A673 (cell line): Measurements from ENCODE around the gene PRKAG2. TPM values are rescaled to one million over a fixed set of nuclear protein-coding genes. Genes with fewer than 3 reads are reported as not detected.

Experiments used
- BruUV-seq: library from RNA; stranded (reverse); fragments of 400-500 nt; replicated peaks from 2 replicates; lab custom pipeline; 2021; lab: Mats Ljungman, UMichigan
- CTCF ChIA-PET: fragments of 300-600 bp; sonication (Branson Sonifier 250); formaldehyde crosslinking; loops from one replicate; lab custom pipeline; 2022; ENCODE audit warnings: antibody characterized with exemption; lab: Charles Lee
- POLR2A ChIA-PET: fragments of 300-600 bp; sonication (Branson Sonifier 250); formaldehyde crosslinking; loops from one replicate; lab custom pipeline; 2022; ENCODE audit warnings: antibody characterized with exemption; ENCODE audit not compliant: low non-redundant PET; lab: Charles Lee
- DNase-seq: peaks from one replicate; pipeline ENCODE4 v3.0.0-alpha.2; 2015; ENCODE audit warnings: low spot score
- H3K27ac ChIP-seq: fragments of 200-600 bp; sonication (generic); 2 replicates; pipeline ENCODE4 v1.5.1; 2016; ENCODE audit warnings: mixed run types, low read depth, mild to moderate bottlenecking, mixed read lengths, antibody characterized with exemption, low read length; ENCODE audit not compliant: poor library complexity, severe bottlenecking
- H3K27me3 ChIP-seq: fragments of 200-600 bp; sonication (generic); replicated peaks from 2 replicates; pipeline ENCODE4 v1.6.1; 2017; ENCODE audit warnings: mixed run types, low read depth, mild to moderate bottlenecking, mixed read lengths, antibody characterized with exemption, low read length; ENCODE audit not compliant: insufficient read depth, poor library complexity
- H3K36me3 ChIP-seq: fragments of 200-600 bp; sonication (generic); 2 replicates; pipeline ENCODE4 v1.6.1; 2016; ENCODE audit warnings: mixed run types, mild to moderate bottlenecking, mixed read lengths, antibody characterized with exemption, low read length; ENCODE audit not compliant: insufficient read depth, poor library complexity, severe bottlenecking
- H3K4me1 ChIP-seq: fragments of 200-600 bp; sonication (generic); 2 replicates; pipeline ENCODE4 v1.6.1; 2017; ENCODE audit warnings: mixed run types, mild to moderate bottlenecking, mixed read lengths, antibody characterized with exemption, low read length; ENCODE audit not compliant: insufficient read depth, poor library complexity, severe bottlenecking
- H3K4me3 ChIP-seq: fragments of 200-600 bp; sonication (generic); 2 replicates; pipeline ENCODE4 v1.5.1; 2016; ENCODE audit warnings: low read depth, mixed run types, mild to moderate bottlenecking, mixed read lengths, low read length; ENCODE audit not compliant: poor library complexity, severe bottlenecking
- H3K9me3 ChIP-seq: fragments of 200-600 bp; sonication (generic); 2 replicates; pipeline ENCODE4 v1.6.1; 2016; ENCODE audit warnings: mixed run types, low read depth, mild to moderate bottlenecking, mixed read lengths, antibody characterized with exemption, low read length; ENCODE audit not compliant: poor library complexity, severe bottlenecking
- EZH2 ChIP-seq: fragments of 200-600 bp; sonication (generic); IDR thresholded peaks from 2 replicates; pipeline ENCODE4 v1.6.1; 2017; ENCODE audit warnings: borderline replicate concordance, low read depth, mild to moderate bottlenecking, mixed read lengths, antibody characterized with exemption, low read length; ENCODE audit not compliant: poor library complexity, severe bottlenecking
- intact Hi-C: fragments of 100-400 bp; cut with micrococcal nuclease; formaldehyde crosslinking; loops from one replicate; pipeline ENCODE4 v1.10.0; 2022; ENCODE audit not compliant: unreplicated experiment
- total RNA-seq: library from RNA; stranded (reverse); gene quantifications from 2 replicates; pipeline ENCODE4 v1.2.3, GENCODE V29; 2021
- TF ChIP-seq, protein P1 (sequence below): fragments of 300-800, 200-600 bp; sonication (generic); conservative IDR thresholded peaks from 2 replicates; pipeline ENCODE4 v1.5.1; 2017; ENCODE audit warnings: low read depth, mild to moderate bottlenecking, antibody characterized with exemption, low read length, moderate library complexity, mixed read lengths

PRKAG2 gene
- total RNA-seq, 1 experiment from 2014 or later: 11.6 TPM

DNA sequence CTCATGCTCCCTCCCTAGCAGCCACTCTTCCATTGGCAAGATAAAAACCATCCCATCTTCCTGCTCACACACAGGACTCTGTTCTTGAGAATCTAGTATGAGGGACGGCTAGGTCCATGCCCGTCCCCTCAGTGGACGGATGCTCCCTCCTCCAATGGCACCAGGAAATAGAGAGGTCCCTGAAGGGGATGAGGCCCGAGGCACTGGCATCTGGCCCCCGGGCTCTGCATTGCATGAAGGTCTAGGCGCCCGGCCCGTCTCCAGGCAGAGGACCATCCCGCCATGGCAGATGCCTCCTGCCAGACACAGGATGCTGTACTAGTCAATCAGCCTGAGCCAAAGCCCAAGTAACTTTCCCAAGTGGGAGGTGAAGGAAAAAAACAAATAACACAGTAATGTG is 15.0 kb downstream of the PRKAG2 start:
- BruUV-seq: no TSS peak
- intact Hi-C loops: no loop called here

GRCh38 chr7:151860771-151861170 is 16.1 kb downstream of the PRKAG2 start:
- TF ChIP-seq, protein P1, sequence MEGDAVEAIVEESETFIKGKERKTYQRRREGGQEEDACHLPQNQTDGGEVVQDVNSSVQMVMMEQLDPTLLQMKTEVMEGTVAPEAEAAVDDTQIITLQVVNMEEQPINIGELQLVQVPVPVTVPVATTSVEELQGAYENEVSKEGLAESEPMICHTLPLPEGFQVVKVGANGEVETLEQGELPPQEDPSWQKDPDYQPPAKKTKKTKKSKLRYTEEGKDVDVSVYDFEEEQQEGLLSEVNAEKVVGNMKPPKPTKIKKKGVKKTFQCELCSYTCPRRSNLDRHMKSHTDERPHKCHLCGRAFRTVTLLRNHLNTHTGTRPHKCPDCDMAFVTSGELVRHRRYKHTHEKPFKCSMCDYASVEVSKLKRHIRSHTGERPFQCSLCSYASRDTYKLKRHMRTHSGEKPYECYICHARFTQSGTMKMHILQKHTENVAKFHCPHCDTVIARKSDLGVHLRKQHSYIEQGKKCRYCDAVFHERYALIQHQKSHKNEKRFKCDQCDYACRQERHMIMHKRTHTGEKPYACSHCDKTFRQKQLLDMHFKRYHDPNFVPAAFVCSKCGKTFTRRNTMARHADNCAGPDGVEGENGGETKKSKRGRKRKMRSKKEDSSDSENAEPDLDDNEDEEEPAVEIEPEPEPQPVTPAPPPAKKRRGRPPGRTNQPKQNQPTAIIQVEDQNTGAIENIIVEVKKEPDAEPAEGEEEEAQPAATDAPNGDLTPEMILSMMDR: no peak
- no peak for TF ChIP-seq EZH2
- CTCF ChIA-PET: no interaction called here
- DNase-seq: no peak

More for the DNA sequence above, 15.0 kb downstream of the PRKAG2 start:
- TF ChIP-seq, protein P1: no peak
- no peak for TF ChIP-seq EZH2
- no peak overlapping the region for H3K27ac ChIP-seq
- H3K4me3 ChIP-seq: no peak overlapping the region
- H3K4me1 ChIP-seq: no peaks in the 10 kb centered on the region
- no peaks in the 10 kb centered on the region for H3K9me3 ChIP-seq
- DNase-seq: no peak
- ChIA-PET CTCF (no interaction called here), POLR2A (no interaction called here)
- no peaks in the 10 kb centered on the region for H3K36me3 ChIP-seq
- no peaks in the 10 kb centered on the region for H3K27me3 ChIP-seq

DNA sequence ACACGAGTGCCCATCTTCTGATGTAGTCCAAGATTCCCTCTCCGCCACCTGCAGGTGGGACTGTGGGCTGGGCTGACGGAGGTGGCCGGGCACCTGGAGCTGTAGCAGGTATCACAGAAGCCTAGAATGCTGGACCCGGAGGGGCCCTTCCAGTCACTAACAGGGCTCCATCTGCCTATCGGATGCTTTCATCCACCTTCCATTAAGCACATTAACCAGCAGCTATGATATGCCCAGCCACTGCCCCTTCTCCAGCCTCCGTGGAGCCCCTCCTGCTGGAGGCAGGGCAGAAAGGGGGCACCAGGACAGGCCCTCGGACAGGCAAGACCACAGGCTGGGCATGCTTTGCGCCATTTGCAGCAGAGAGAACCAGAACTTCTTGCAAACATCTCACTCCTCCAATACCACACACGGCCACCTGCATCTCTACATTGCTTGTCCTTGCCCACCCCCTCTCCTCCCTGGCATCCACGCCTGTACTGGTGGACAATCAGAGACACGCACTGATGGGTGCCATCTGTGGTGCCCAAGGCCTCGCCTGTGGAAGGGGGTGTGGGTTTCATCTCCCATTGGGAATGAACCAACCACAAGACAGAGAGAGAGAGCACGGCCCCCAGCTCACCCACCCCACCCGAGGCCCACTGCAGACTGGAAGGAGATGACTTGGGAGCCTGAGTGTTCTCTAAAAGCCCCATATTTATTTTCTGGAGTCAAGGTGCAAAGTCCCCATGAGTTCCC is 16.8 kb downstream of the PRKAG2 start:
- ChIA-PET CTCF (no interaction called here), POLR2A (no interaction called here)
- intact Hi-C loops: no loop called here

More at GRCh38 chr7:151860771-151861170, 16.1 kb downstream of the PRKAG2 start:
- Histone ChIP-seq H3K27ac (no peak overlapping the region), H3K4me1 (no peaks in the 10 kb centered on the region), H3K4me3 (no peak overlapping the region), H3K9me3 (no peaks in the 10 kb centered on the region), H3K36me3 (no peaks in the 10 kb centered on the region), H3K27me3 (no peaks in the 10 kb centered on the region)
- BruUV-seq: no TSS peak
- POLR2A ChIA-PET: no interaction called here
- intact Hi-C loops: no loop called here

More for the DNA sequence above, 16.8 kb downstream of the PRKAG2 start:
- H3K4me1 ChIP-seq: no peaks in the 10 kb centered on the region
- H3K27me3 ChIP-seq: no peaks in the 10 kb centered on the region
- TF ChIP-seq, protein P1: no peak
- no peak for TF ChIP-seq EZH2
- no peaks in the 10 kb centered on the region for H3K36me3 ChIP-seq
- no peak for DNase-seq
- BruUV-seq: no TSS peak
- no peaks in the 10 kb centered on the region for H3K9me3 ChIP-seq
- H3K27ac ChIP-seq: no peak overlapping the region
- H3K4me3 ChIP-seq: no peak overlapping the region
